Activated B cell treated with CpG ODN at 0.5 μM for 24 hours (primary cell): ENCODE data around the gene ARL6IP5. TPM values are rescaled to one million over a fixed set of nuclear protein-coding genes. Genes with fewer than 3 reads are reported as not detected.

Experiments
- ATAC-seq: fragments of 200-7000 bp; cut with Tn5 transposase; one replicate; pipeline ENCODE4 v1.10.0; 2021; ENCODE audit warnings: low read depth, mild to moderate bottlenecking, moderate library complexity
- CTCF ChIA-PET: fragments of 350-600 bp; sonication (Branson Sonifier 250); formaldehyde crosslinking; loops from one replicate; lab custom pipeline; 2021; ENCODE audit warnings: antibody characterized with exemption; lab: Charles Lee
- POLR2A ChIA-PET: fragments of 350-600 bp; sonication (Branson Sonifier 250); formaldehyde crosslinking; loops from one replicate; lab custom pipeline; 2021; ENCODE audit warnings: antibody characterized with exemption; lab: Charles Lee
- DNase-seq: peaks from one replicate; pipeline ENCODE4 v3.0.0; 2022
- H3K27ac Mint-ChIP-seq: one replicate; pipeline ENCODE4 v1.8.0; 2020; ENCODE audit warnings: mixed read lengths
- H3K27me3 Mint-ChIP-seq: one replicate; pipeline ENCODE4 v1.8.0; 2021; ENCODE audit warnings: mixed read lengths
- H3K36me3 Mint-ChIP-seq: one replicate; pipeline ENCODE4 v1.8.0; 2021; ENCODE audit warnings: low read depth, mixed read lengths
- H3K4me1 Mint-ChIP-seq: one replicate; pipeline ENCODE4 v1.8.0; 2021; ENCODE audit warnings: mixed read lengths
- H3K4me3 Mint-ChIP-seq: one replicate; pipeline ENCODE4 v1.8.0; 2020; ENCODE audit warnings: mild to moderate bottlenecking, mixed read lengths
- H3K9me3 Mint-ChIP-seq: one replicate; pipeline ENCODE4 v1.8.0; 2020; ENCODE audit warnings: mixed read lengths
- CTCF ChIP-seq: fragments of 200-600 bp; IDR thresholded peaks from one replicate; pipeline ENCODE4 v1.8.0; 2022; ENCODE audit warnings: antibody characterized with exemption, mild to moderate bottlenecking
- intact Hi-C: fragments of 100-400 bp; cut with micrococcal nuclease; formaldehyde crosslinking; loops from one replicate; pipeline ENCODE4 v1.15.1; 2024
- total RNA-seq: library from RNA; stranded (reverse); gene quantifications from 2 replicates; pipeline ENCODE4 v1.2.3, GENCODE V29; 2022

ARL6IP5 gene, protein sequence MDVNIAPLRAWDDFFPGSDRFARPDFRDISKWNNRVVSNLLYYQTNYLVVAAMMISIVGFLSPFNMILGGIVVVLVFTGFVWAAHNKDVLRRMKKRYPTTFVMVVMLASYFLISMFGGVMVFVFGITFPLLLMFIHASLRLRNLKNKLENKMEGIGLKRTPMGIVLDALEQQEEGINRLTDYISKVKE
- 77.5 and 77.8 TPM in 2 replicates for total RNA-seq

- no peak for TF ChIP-seq CTCF
- Mint-ChIP-seq H3K4me1 (peaks cover 81% of the 10 kb centered on the region), H3K36me3 (peaks cover 23% of the 10 kb centered on the region), H3K27ac (peak within 1 kb of the TSS; percentile 95), H3K27me3 (no peaks in the 10 kb centered on the region), H3K9me3 (no peaks in the 10 kb centered on the region), H3K4me3 (peak within 1 kb of the TSS; percentile 96)
- ChIA-PET POLR2A (interaction anchor here (0.6 to 8.9 kb wide), 10 partner anchors 9 to 293 kb away, joined by 3 to 109 read pairs (median 4); partner anchors contain the start of genes EOGT and TMF1), CTCF (interaction anchor here (0.7 to 2.1 kb wide), 4 partner anchors 32 to 38 kb away, joined by 3 to 6 read pairs (median 4); partner anchors contain the start of genes LMOD3 and TMF1)
- DNase-seq (peak; percentile 76), ATAC-seq (peak; percentile 72)
- intact Hi-C loops = loop anchor here (1.0 to 10.0 kb wide), 6 partner anchors 8 to 2000 kb away; partner anchors contain the start of genes EOGT, SUCLG2 and TMF1
Measured at GRCh38 chr3:69084326-69085167, at the start of gene ARL6IP5. TSS of gene ARL6IP5 (plus strand) at chr3:69084937. CDS start at chr3:69085048, 111 bp downstream.

- H3K4me1 Mint-ChIP-seq = peaks cover 29% of the 10 kb centered on the region
- H3K9me3 Mint-ChIP-seq = no peaks in the 10 kb centered on the region
- ChIA-PET CTCF (no interaction called here), POLR2A (interaction anchor here (2.3 kb wide), 1 partner anchor 40 kb away, joined by 8 read pairs; the partner anchor contains the start of gene ARL6IP5)
- H3K27ac Mint-ChIP-seq = no peak overlapping the region
- intact Hi-C loops = no loop called here
- no peaks in the 10 kb centered on the region for H3K27me3 Mint-ChIP-seq
- no peak for ATAC-seq
- H3K4me3 Mint-ChIP-seq = no peak overlapping the region
- DNase-seq = no peak
- TF ChIP-seq CTCF = no peak
- peaks cover 59% of the 10 kb centered on the region for H3K36me3 Mint-ChIP-seq
Measured at GRCh38 chr3:69044608-69045007, 40.1 kb upstream of the ARL6IP5 start.

DNA sequence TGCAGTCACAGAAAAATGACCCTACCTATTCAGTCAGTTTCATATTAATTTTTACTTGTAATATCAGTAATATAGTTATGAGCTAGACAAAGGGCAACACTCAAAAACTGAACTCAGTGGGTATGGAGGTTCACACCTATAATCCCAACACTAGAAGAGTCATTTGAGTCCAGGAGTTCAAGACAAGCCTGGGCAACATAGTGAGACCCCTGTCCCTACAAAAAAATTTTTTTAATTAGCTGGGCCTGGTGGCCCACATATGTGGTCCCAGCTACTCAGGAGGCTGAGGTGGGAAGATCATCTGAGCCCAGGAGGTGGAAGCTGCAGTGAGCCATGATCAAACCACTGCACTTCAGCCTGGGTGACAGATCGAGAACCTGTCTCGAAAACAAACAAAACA, 35.7 kb upstream of the ARL6IP5 start:
- peaks cover 51% of the 10 kb centered on the region for H3K36me3 Mint-ChIP-seq
- intact Hi-C loops = no loop called here
- ChIA-PET POLR2A (no interaction called here), CTCF (no interaction called here)
- ATAC-seq (no peak), DNase-seq (no peak)
- H3K4me1 Mint-ChIP-seq = peaks cover 56% of the 10 kb centered on the region
- no peak overlapping the region for H3K27ac Mint-ChIP-seq
- no peak overlapping the region for H3K4me3 Mint-ChIP-seq
- H3K27me3 Mint-ChIP-seq = no peaks in the 10 kb centered on the region
- no peak for TF ChIP-seq CTCF
- no peaks in the 10 kb centered on the region for H3K9me3 Mint-ChIP-seq

- H3K27ac Mint-ChIP-seq = peak within 1 kb of the TSS; percentile 98
- ChIA-PET CTCF (interaction anchor here (1.1 to 3.2 kb wide), 6 partner anchors 33 to 255 kb away, joined by 3 to 18 read pairs (median 4); partner anchors contain the start of genes ARL6IP5 and EOGT), POLR2A (interaction anchor here (0.5 to 4.3 kb wide), 11 partner anchors 9 to 69 kb away, joined by 3 to 109 read pairs (median 4); partner anchors contain the start of genes ARL6IP5, EOGT and UBA3)
- intact Hi-C loops = loop anchor here (1.0 kb wide), 4 partner anchors 28 to 69 kb away; partner anchors contain the start of genes ARL6IP5, EOGT and UBA3
- no peak for TF ChIP-seq CTCF
- H3K4me3 Mint-ChIP-seq = peak within 1 kb of the TSS; percentile 95
- no peaks in the 10 kb centered on the region for H3K9me3 Mint-ChIP-seq
- H3K4me1 Mint-ChIP-seq = peaks cover 49% of the 10 kb centered on the region
- H3K27me3 Mint-ChIP-seq = no peaks in the 10 kb centered on the region
- peaks cover 51% of the 10 kb centered on the region for H3K36me3 Mint-ChIP-seq
- peak; percentile 92 for DNase-seq
- peak; percentile 86 for ATAC-seq
Measured at GRCh38 chr3:69051756-69052471, 32.8 kb upstream of the ARL6IP5 start, which contains the start of gene TMF1. TSS of gene TMF1 (minus strand) at chr3:69052333. CDS start at chr3:69052086, 247 bp downstream.
